Mucosa of stomach (tissue), 1 donor: Measurements from ENCODE around the gene NEURL1.
A peak's percentile ranks its signal among the peaks of the same experiment; 100 is the strongest.

Source experiments
- H3K27me3 ChIP-seq: one replicate; pipeline ENCODE4 v1.7.0; 2013; ENCODE audit warnings: mild to moderate bottlenecking, low read length; ENCODE audit not compliant: control insufficient read depth, insufficient read depth
- H3K36me3 ChIP-seq: one replicate; pipeline ENCODE4 v1.7.0; 2013; ENCODE audit warnings: low read length; ENCODE audit not compliant: control insufficient read depth, insufficient read depth
- H3K4me1 ChIP-seq: one replicate; pipeline ENCODE4 v1.7.0; 2013; ENCODE audit warnings: mild to moderate bottlenecking, low read length; ENCODE audit not compliant: control insufficient read depth, insufficient read depth
- H3K4me3 ChIP-seq: one replicate; pipeline ENCODE4 v1.7.0; 2013; ENCODE audit warnings: low read length
- H3K9ac ChIP-seq: one replicate; pipeline ENCODE4 v1.7.0; 2013; ENCODE audit warnings: mild to moderate bottlenecking, low read length, moderate library complexity
- H3K9me3 ChIP-seq: one replicate; pipeline ENCODE4 v1.7.0; 2013; ENCODE audit warnings: mild to moderate bottlenecking, low read length, moderate library complexity; ENCODE audit not compliant: control insufficient read depth
- donor health status: Pancreatic carcinoma.

NEURL1 gene

GRCh38 chr10:103581499-103581898, 88.0 kb downstream of the NEURL1 start:
- no peak overlapping the region for H3K4me3 ChIP-seq
- H3K36me3 ChIP-seq, result no peaks in the 10 kb centered on the region
- H3K27me3 ChIP-seq, result no peaks in the 10 kb centered on the region
- no peak overlapping the region for H3K9ac ChIP-seq
- H3K4me1 ChIP-seq, result peaks cover 27% of the 10 kb centered on the region
- H3K9me3 ChIP-seq, result no peaks in the 10 kb centered on the region

GRCh38 chr10:103582331-103583123, 89.0 kb downstream of the NEURL1 start:
- H3K4me1 ChIP-seq, result peaks cover 17% of the 10 kb centered on the region
- H3K9me3 ChIP-seq, result no peaks in the 10 kb centered on the region
- H3K4me3 ChIP-seq, result no peak overlapping the region
- no peaks in the 10 kb centered on the region for H3K36me3 ChIP-seq
- no peak overlapping the region for H3K9ac ChIP-seq
- no peaks in the 10 kb centered on the region for H3K27me3 ChIP-seq

- no peaks in the 10 kb centered on the region for H3K9me3 ChIP-seq
These were observed 90.3 kb downstream of the NEURL1 start for GRCh38 chr10:103583871-103584215.

GRCh38 chr10:103584216-103585010, 90.9 kb downstream of the NEURL1 start:
- H3K4me1 ChIP-seq, result peaks cover 6% of the 10 kb centered on the region
- no peaks in the 10 kb centered on the region for H3K36me3 ChIP-seq
- H3K27me3 ChIP-seq, result no peaks in the 10 kb centered on the region
- H3K9ac ChIP-seq, result peak overlapping the region; percentile 24
- no peak overlapping the region for H3K4me3 ChIP-seq
- H3K9me3 ChIP-seq, result no peaks in the 10 kb centered on the region

More at GRCh38 chr10:103583871-103584215, 90.3 kb downstream of the NEURL1 start:
- peak overlapping the region; percentile 24 for H3K9ac ChIP-seq
- peaks cover 4% of the 10 kb centered on the region for H3K4me1 ChIP-seq
- no peak overlapping the region for H3K4me3 ChIP-seq
- no peaks in the 10 kb centered on the region for H3K27me3 ChIP-seq
- no peaks in the 10 kb centered on the region for H3K36me3 ChIP-seq

GRCh38 chr10:103585011-103585405, 91.5 kb downstream of the NEURL1 start:
- H3K9ac ChIP-seq, result no peak overlapping the region
- H3K4me3 ChIP-seq, result no peak overlapping the region
- no peaks in the 10 kb centered on the region for H3K27me3 ChIP-seq
- no peaks in the 10 kb centered on the region for H3K9me3 ChIP-seq
- H3K36me3 ChIP-seq, result no peaks in the 10 kb centered on the region
- peaks cover 9% of the 10 kb centered on the region for H3K4me1 ChIP-seq

- no peaks in the 10 kb centered on the region for H3K27me3 ChIP-seq
- H3K9ac ChIP-seq, result no peak overlapping the region
- H3K9me3 ChIP-seq, result no peaks in the 10 kb centered on the region
- no peaks in the 10 kb centered on the region for H3K36me3 ChIP-seq
- no peak overlapping the region for H3K4me3 ChIP-seq
- peaks cover 9% of the 10 kb centered on the region for H3K4me1 ChIP-seq
These were observed 93.6 kb downstream of the NEURL1 start for GRCh38 chr10:103587073-103587472.

GRCh38 chr10:103589074-103589630, 95.6 kb downstream of the NEURL1 start:
- no peak overlapping the region for H3K9ac ChIP-seq
- H3K4me3 ChIP-seq, result no peak overlapping the region
- no peaks in the 10 kb centered on the region for H3K9me3 ChIP-seq
- H3K27me3 ChIP-seq, result no peaks in the 10 kb centered on the region
- peaks cover 9% of the 10 kb centered on the region for H3K4me1 ChIP-seq
- no peaks in the 10 kb centered on the region for H3K36me3 ChIP-seq

- H3K9me3 ChIP-seq, result no peaks in the 10 kb centered on the region
- H3K36me3 ChIP-seq, result no peaks in the 10 kb centered on the region
- no peak overlapping the region for H3K9ac ChIP-seq
- H3K4me3 ChIP-seq, result no peak overlapping the region
- H3K4me1 ChIP-seq, result peaks cover 9% of the 10 kb centered on the region
- no peaks in the 10 kb centered on the region for H3K27me3 ChIP-seq
These were observed 96.6 kb downstream of the NEURL1 start for GRCh38 chr10:103590060-103590459.

- Histone ChIP-seq H3K36me3 (no peaks in the 10 kb centered on the region), H3K9me3 (no peaks in the 10 kb centered on the region), H3K9ac (no peak overlapping the region), H3K27me3 (no peaks in the 10 kb centered on the region), H3K4me1 (peaks cover 9% of the 10 kb centered on the region), H3K4me3 (no peak overlapping the region)
These were observed 97.3 kb downstream of the NEURL1 start for GRCh38 chr10:103590744-103591291.

GRCh38 chr10:103592186-103593021, 98.9 kb downstream of the NEURL1 start:
- Histone ChIP-seq H3K27me3 (no peaks in the 10 kb centered on the region), H3K9me3 (no peaks in the 10 kb centered on the region), H3K36me3 (no peaks in the 10 kb centered on the region), H3K4me1 (peaks cover 9% of the 10 kb centered on the region), H3K9ac (no peak overlapping the region), H3K4me3 (no peak overlapping the region)

GRCh38 chr10:103593022-103593570, 99.6 kb downstream of the NEURL1 start:
- Histone ChIP-seq H3K9me3 (no peaks in the 10 kb centered on the region), H3K36me3 (no peaks in the 10 kb centered on the region), H3K9ac (no peak overlapping the region), H3K4me1 (peaks cover 9% of the 10 kb centered on the region), H3K27me3 (no peaks in the 10 kb centered on the region), H3K4me3 (no peak overlapping the region)
